ENCODE measurements around the gene GATA5.

Gene GATA5

GRCh38 chr20:62516338-62516737 lies 40.5 kb upstream of the GATA5 start:
- TF ChIP-seq CTCF (IDR thresholded peaks at IDR 0.05; ENCODE audit: insufficient read depth, low read length, poor library complexity, severe bottlenecking) (no peak), EZH2phosphoT487 (conservative IDR thresholded peaks at IDR 0.05; ENCODE audit: low read length) (no peak)
- no peaks in the 10 kb centered on the region for H3K36me3 ChIP-seq (ENCODE audit: low read length)
- H3K27me3 ChIP-seq (ENCODE audit: low read length): no peaks in the 10 kb centered on the region
- no peak overlapping the region for H3K4me2 ChIP-seq (ENCODE audit: low read depth, low read length, poor library complexity, severe bottlenecking)
- H3F3A ChIP-seq (ENCODE audit: insufficient read depth): no peaks in the 10 kb centered on the region
- no peaks in the 10 kb centered on the region for H3K79me2 ChIP-seq (ENCODE audit: insufficient read depth, low read length)
- H3K9ac ChIP-seq (ENCODE audit: low read length): no peak overlapping the region
- no peak overlapping the region for H2AFZ ChIP-seq (ENCODE audit: low read depth, low read length, severe bottlenecking)
- no peaks in the 10 kb centered on the region for H4K20me1 ChIP-seq (ENCODE audit: low read depth, low read length)
- H3K9me3 ChIP-seq (ENCODE audit: insufficient read depth, low read length): no peaks in the 10 kb centered on the region
- no peaks in the 10 kb centered on the region for H3K9me2 ChIP-seq (replicated peaks; ENCODE audit: insufficient read depth, low read length)
- no peak overlapping the region for H3K4me3 ChIP-seq (ENCODE audit: insufficient read depth, low read length, poor library complexity, severe bottlenecking)
- no peak overlapping the region for H3K27ac ChIP-seq (ENCODE audit: low read depth, low read length)

- no peak overlapping the region for H3K4me2 ChIP-seq (ENCODE audit: low read depth, low read length, poor library complexity, severe bottlenecking)
Observed at GRCh38 chr20:62515826-62516225, 40.0 kb upstream of the GATA5 start.

GRCh38 chr20:62515280-62515679 lies 39.5 kb upstream of the GATA5 start:
- H3K4me2 ChIP-seq (ENCODE audit: low read depth, low read length, poor library complexity, severe bottlenecking): no peak overlapping the region
- H4K20me1 ChIP-seq (ENCODE audit: low read depth, low read length): no peaks in the 10 kb centered on the region
- TF ChIP-seq EZH2phosphoT487 (conservative IDR thresholded peaks at IDR 0.05; ENCODE audit: low read length): no peak
- TF ChIP-seq CTCF (IDR thresholded peaks at IDR 0.05; ENCODE audit: insufficient read depth, low read length, poor library complexity, severe bottlenecking): no peak
- no peak overlapping the region for H3K27ac ChIP-seq (ENCODE audit: low read depth, low read length)
- no peaks in the 10 kb centered on the region for H3K79me2 ChIP-seq (ENCODE audit: insufficient read depth, low read length)
- no peaks in the 10 kb centered on the region for H3F3A ChIP-seq (ENCODE audit: insufficient read depth)
- H2AFZ ChIP-seq (ENCODE audit: low read depth, low read length, severe bottlenecking): no peak overlapping the region
- H3K27me3 ChIP-seq (ENCODE audit: low read length): no peaks in the 10 kb centered on the region
- no peaks in the 10 kb centered on the region for H3K36me3 ChIP-seq (ENCODE audit: low read length)
- H3K9me2 ChIP-seq (replicated peaks; ENCODE audit: insufficient read depth, low read length): no peaks in the 10 kb centered on the region
- H3K9ac ChIP-seq (ENCODE audit: low read length): no peak overlapping the region
- H3K4me3 ChIP-seq (ENCODE audit: insufficient read depth, low read length, poor library complexity, severe bottlenecking): no peak overlapping the region
- no peaks in the 10 kb centered on the region for H3K9me3 ChIP-seq (ENCODE audit: insufficient read depth, low read length)

More at GRCh38 chr20:62515826-62516225, 40.0 kb upstream of the GATA5 start:
- Histone ChIP-seq H3K79me2 (ENCODE audit: insufficient read depth, low read length) (no peaks in the 10 kb centered on the region), H3K27me3 (ENCODE audit: low read length) (no peaks in the 10 kb centered on the region), H3K36me3 (ENCODE audit: low read length) (no peaks in the 10 kb centered on the region), H4K20me1 (ENCODE audit: low read depth, low read length) (no peaks in the 10 kb centered on the region), H3K9me2 (replicated peaks; ENCODE audit: insufficient read depth, low read length) (no peaks in the 10 kb centered on the region), H3F3A (ENCODE audit: insufficient read depth) (no peaks in the 10 kb centered on the region), H2AFZ (ENCODE audit: low read depth, low read length, severe bottlenecking) (no peak overlapping the region), H3K9ac (ENCODE audit: low read length) (no peak overlapping the region), H3K27ac (ENCODE audit: low read depth, low read length) (no peak overlapping the region), H3K9me3 (ENCODE audit: insufficient read depth, low read length) (no peaks in the 10 kb centered on the region), H3K4me3 (ENCODE audit: insufficient read depth, low read length, poor library complexity, severe bottlenecking) (no peak overlapping the region)
- TF ChIP-seq CTCF (IDR thresholded peaks at IDR 0.05; ENCODE audit: insufficient read depth, low read length, poor library complexity, severe bottlenecking) (no peak), EZH2phosphoT487 (conservative IDR thresholded peaks at IDR 0.05; ENCODE audit: low read length) (no peak)

All from SU-DHL-6 (cell line).